CD4-positive, alpha-beta memory T cell (primary cell): ENCODE results near the gene LMTK2. TPM values are rescaled to one million over a fixed set of nuclear protein-coding genes. Genes with fewer than 3 reads are reported as not detected.
A peak's percentile ranks its signal among the peaks of the same experiment; 100 is the strongest.

Source experiments
- CTCF ChIA-PET: fragments of 350-600 bp; sonication (Branson Sonifier 250); formaldehyde crosslinking; loops from one replicate; lab custom pipeline; 2021; ENCODE audit warnings: inconsistent platforms; ENCODE audit not compliant: partially characterized antibody; lab: Charles Lee
- POLR2A ChIA-PET: fragments of 350-600 bp; sonication (Branson Sonifier 250); formaldehyde crosslinking; loops from one replicate; lab custom pipeline; 2021; ENCODE audit not compliant: partially characterized antibody; lab: Charles Lee
- DNase-seq, 5 donors: peaks; one replicate each; pipeline versions ENCODE4 v3.0.0 to v3.0.0-alpha.2; 2020 to 2022; ENCODE audit warnings: mixed read lengths in 1 of 5
- H3K27ac ChIP-seq: one replicate; pipeline ENCODE4 v1.7.0; 2013; ENCODE audit warnings: low read depth, low read length
- H3K27me3 ChIP-seq: 2 replicates; pipeline ENCODE4 v1.7.0; 2013; ENCODE audit warnings: mild to moderate bottlenecking, low read length, moderate library complexity; ENCODE audit not compliant: insufficient read depth
- H3K36me3 ChIP-seq: 2 replicates; pipeline ENCODE4 v1.7.0; 2013; ENCODE audit warnings: mild to moderate bottlenecking, low read length, moderate library complexity; ENCODE audit not compliant: insufficient read depth
- H3K4me1 ChIP-seq: 2 replicates; pipeline ENCODE4 v1.7.0; 2013; ENCODE audit warnings: mild to moderate bottlenecking, low read length, moderate library complexity; ENCODE audit not compliant: insufficient read depth
- H3K4me3 ChIP-seq, 2 donors: one replicate each; pipeline ENCODE4 v1.7.0; 2013; ENCODE audit warnings: low read length in 2 of 2, mild to moderate bottlenecking in 1 of 2
- H3K9me3 ChIP-seq, 2 donors: one replicate each; pipeline ENCODE4 v1.7.0; 2013; ENCODE audit warnings: low read length in 2 of 2, control low read depth in 1 of 2; ENCODE audit not compliant: control insufficient read depth in 1 of 2
- H3K27ac Mint-ChIP-seq, 7 donors: one replicate each; pipeline ENCODE4 v1.8.0; 2020 to 2021; ENCODE audit warnings: mixed read lengths in 7 of 7, mild to moderate bottlenecking in 6 of 7, inconsistent platforms in 3 of 7, moderate library complexity in 3 of 7
- H3K27me3 Mint-ChIP-seq, 2 donors: one replicate each; pipeline ENCODE4 v1.8.0; 2020 to 2021; ENCODE audit warnings: mixed read lengths in 2 of 2
- H3K36me3 Mint-ChIP-seq, 2 donors: one replicate each; pipeline ENCODE4 v1.8.0; 2020 to 2021; ENCODE audit warnings: mixed read lengths in 2 of 2, inconsistent platforms in 1 of 2, mild to moderate bottlenecking in 1 of 2
- H3K4me1 Mint-ChIP-seq, 4 donors: one replicate each; pipeline ENCODE4 v1.8.0; 2020 to 2021; ENCODE audit warnings: mixed read lengths in 4 of 4, mild to moderate bottlenecking in 1 of 4
- H3K4me3 Mint-ChIP-seq, 8 donors: one replicate each; pipeline ENCODE4 v1.8.0; 2020 to 2021; ENCODE audit warnings: mixed read lengths in 8 of 8, mild to moderate bottlenecking in 7 of 8, moderate library complexity in 6 of 8, inconsistent platforms in 3 of 8
- H3K9me3 Mint-ChIP-seq, 8 donors: one replicate each; pipeline ENCODE4 v1.8.0; 2020 to 2021; ENCODE audit warnings: mixed read lengths in 8 of 8, mild to moderate bottlenecking in 5 of 8, inconsistent platforms in 3 of 8, moderate library complexity in 1 of 8
- intact Hi-C: fragments of 100-400 bp; cut with micrococcal nuclease; formaldehyde crosslinking; loops from one replicate; pipeline ENCODE4 v1.15.1; 2023
- polyA plus RNA-seq, 2 donors: library from polyadenylated mRNA; unstranded; fragments of 300-500 nt; fragmentation: Illumina TruSeq; gene quantifications; one replicate each; pipeline ENCODE4 v1.2.3, GENCODE V29; 2021
- total RNA-seq, 2 experiments: library from RNA; stranded (reverse); gene quantifications; one replicate each; pipeline ENCODE4 v1.2.3, GENCODE V29; 2021

LMTK2 gene
- total and polyA plus RNA-seq, 4 experiments from 2014 or later = 0.76 to 26.6 (median 13.7) TPM

DNA sequence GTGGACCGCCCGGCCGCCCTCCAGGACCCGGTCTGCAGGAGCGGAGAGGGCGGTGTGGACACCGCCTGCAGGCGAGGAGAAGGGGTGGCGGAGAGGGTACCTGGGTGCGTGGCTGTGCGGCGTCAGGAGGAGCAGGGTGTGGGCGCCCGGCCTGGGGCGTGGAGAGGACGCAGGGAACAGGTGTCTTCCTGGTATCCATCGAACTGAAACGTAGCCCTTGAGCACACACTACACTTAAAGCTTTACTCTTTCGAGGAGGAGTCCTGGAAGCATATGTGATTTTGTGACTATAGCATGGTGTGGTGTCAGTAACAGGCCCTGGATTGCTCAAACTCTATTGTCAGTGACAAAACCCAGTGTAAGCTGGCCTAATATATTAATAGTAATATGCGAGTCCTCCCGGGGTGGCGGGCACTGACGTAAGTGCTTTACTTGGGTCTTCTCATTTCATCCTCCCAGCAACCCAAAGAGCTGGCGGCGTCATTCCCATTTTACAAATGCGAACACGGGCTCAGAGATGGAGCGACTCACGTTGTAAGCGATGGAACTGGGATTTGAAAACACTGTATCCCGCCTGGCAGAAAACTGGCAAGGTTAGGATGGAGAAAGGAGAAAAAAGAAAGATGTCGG, 145.9 kb downstream of the LMTK2 start:
- H3K36me3 Mint-ChIP-seq = peaks cover 19 to 35% of the 10 kb centered on the region in 2 donors
- Histone ChIP-seq H3K36me3 (peaks cover 11% of the 10 kb centered on the region), H3K27ac (peak overlapping the region; percentile 82), H3K9me3 (no peaks in the 10 kb centered on the region), H3K27me3 (no peaks in the 10 kb centered on the region), H3K4me3 (peak overlapping the region; percentile 70 to 83), H3K4me1 (peaks cover 66% of the 10 kb centered on the region)
- H3K4me1 Mint-ChIP-seq = peaks cover 26 to 75% (median 53%) of the 10 kb centered on the region in 4 donors
- no peaks in the 10 kb centered on the region for H3K9me3 Mint-ChIP-seq
- peak overlapping the region; percentile 92 to 97 (median 94) for H3K4me3 Mint-ChIP-seq
- ChIA-PET CTCF (interaction anchor here (1.1 kb wide), 1 partner anchor 30 kb away, joined by 3 read pairs; no protein-coding TSS in a partner anchor), POLR2A (interaction anchor here (0.5 to 5.2 kb wide), 7 partner anchors 17 to 1089 kb away, joined by 3 to 71 read pairs (median 16); partner anchors contain the start of gene BRI3)
- no peaks in the 10 kb centered on the region for H3K27me3 Mint-ChIP-seq
- peak overlapping the region; percentile 94 to 100 (median 99) for H3K27ac Mint-ChIP-seq
- DNase-seq = no peak
- intact Hi-C loops = loop anchor here (1.0 to 5.0 kb wide), 3 partner anchors 29 to 150 kb away; partner anchors contain the start of genes BAIAP2L1 and BRI3

- no peak overlapping the region for H3K4me3 ChIP-seq
- POLR2A ChIA-PET = interaction anchor here (0.7 kb wide), 1 partner anchor 26 kb away, joined by 3 read pairs; no protein-coding TSS in a partner anchor
- CTCF ChIA-PET = interaction anchor here (0.7 kb wide), 1 partner anchor 86 kb away, joined by 3 read pairs; no protein-coding TSS in a partner anchor
- no peak overlapping the region for H3K4me3 Mint-ChIP-seq
- intact Hi-C loops = loop anchor here (5.0 kb wide), 2 partner anchors 52 to 148 kb away; partner anchors contain the start of gene BAIAP2L1
- H3K27ac Mint-ChIP-seq = peak overlapping the region in 6 of 7 donors; percentile 32 to 85 (median 60)
- no peak overlapping the region for H3K27ac ChIP-seq
- H3K4me1 Mint-ChIP-seq = peaks cover 21 to 59% (median 41%) of the 10 kb centered on the region in 4 donors
- DNase-seq = no peak
- peaks cover 15 to 43% of the 10 kb centered on the region in 2 donors for H3K36me3 Mint-ChIP-seq
- H3K36me3 ChIP-seq = peaks cover 12% of the 10 kb centered on the region
- H3K9me3 Mint-ChIP-seq = no peaks in the 10 kb centered on the region
- H3K9me3 ChIP-seq = no peaks in the 10 kb centered on the region
- H3K27me3 Mint-ChIP-seq = no peaks in the 10 kb centered on the region
- H3K27me3 ChIP-seq = no peaks in the 10 kb centered on the region
- H3K4me1 ChIP-seq = peaks cover 47% of the 10 kb centered on the region
Observed at GRCh38 chr7:98254516-98254915, 147.9 kb downstream of the LMTK2 start.

DNA sequence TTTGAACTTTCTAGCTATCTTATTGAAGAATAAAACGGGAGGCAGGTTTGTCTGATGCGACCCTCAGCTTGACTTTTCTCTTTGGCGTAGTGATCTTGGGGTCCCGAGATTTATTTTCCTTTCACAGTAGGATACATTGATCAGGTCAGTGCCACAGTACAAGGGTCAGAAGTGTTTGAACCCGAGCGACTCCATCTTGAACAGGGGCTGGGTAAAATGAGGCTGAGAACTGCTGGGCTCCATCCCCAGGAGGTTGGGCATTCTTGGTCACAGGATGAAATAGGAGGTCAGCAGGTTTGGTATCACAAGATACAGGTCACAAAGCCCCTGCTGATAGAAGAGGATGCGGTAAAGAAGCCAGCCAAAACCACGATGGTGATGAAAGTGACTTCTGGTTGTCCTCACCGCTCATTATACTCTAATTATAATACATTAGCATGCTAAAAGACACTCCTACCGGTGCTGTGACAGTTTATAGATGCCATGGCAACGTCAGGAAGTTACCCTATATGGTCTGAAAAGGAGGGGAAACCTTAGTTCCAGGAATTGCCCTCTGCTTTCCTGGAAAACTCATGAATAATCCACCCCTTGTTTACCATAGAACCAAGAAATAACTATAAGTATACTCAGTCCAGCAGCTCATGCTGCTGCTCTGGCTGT, 148.4 kb downstream of the LMTK2 start:
- Histone ChIP-seq H3K4me1 (peaks cover 41% of the 10 kb centered on the region), H3K4me3 (no peak overlapping the region), H3K36me3 (peaks cover 12% of the 10 kb centered on the region), H3K9me3 (no peaks in the 10 kb centered on the region), H3K27ac (peak overlapping the region; percentile 31), H3K27me3 (no peaks in the 10 kb centered on the region)
- Mint-ChIP-seq H3K27ac (peak overlapping the region; percentile 32 to 89 (median 70)), H3K27me3 (no peaks in the 10 kb centered on the region), H3K9me3 (no peaks in the 10 kb centered on the region), H3K4me3 (peak overlapping the region in 6 of 8 donors; percentile 31 to 61 (median 49)), H3K4me1 (peaks cover 18 to 54% (median 36%) of the 10 kb centered on the region in 4 donors), H3K36me3 (peaks cover 15 to 43% of the 10 kb centered on the region in 2 donors)
- peak in 3 of 5 donors; percentile 10 to 44 (median 40) for DNase-seq
- ChIA-PET POLR2A (interaction anchor here (0.7 kb wide), 1 partner anchor 25 kb away, joined by 3 read pairs; no protein-coding TSS in a partner anchor), CTCF (no interaction called here)
- intact Hi-C loops = loop anchor here (5.0 kb wide), 2 partner anchors 53 to 147 kb away; partner anchors contain the start of gene BAIAP2L1

GRCh38 chr7:98256431-98256830, 149.8 kb downstream of the LMTK2 start:
- intact Hi-C loops = no loop called here
- H3K9me3 ChIP-seq = no peaks in the 10 kb centered on the region
- H3K27me3 Mint-ChIP-seq = no peaks in the 10 kb centered on the region
- CTCF ChIA-PET = no interaction called here
- no peaks in the 10 kb centered on the region for H3K9me3 Mint-ChIP-seq
- peak overlapping the region in 2 of 7 donors; percentile 41 to 66 for H3K27ac Mint-ChIP-seq
- POLR2A ChIA-PET = no interaction called here
- H3K4me3 Mint-ChIP-seq = no peak overlapping the region
- H3K27ac ChIP-seq = no peak overlapping the region
- H3K4me1 ChIP-seq = peaks cover 27% of the 10 kb centered on the region
- DNase-seq = no peak
- peaks cover 13 to 40% (median 26%) of the 10 kb centered on the region in 4 donors for H3K4me1 Mint-ChIP-seq
- no peaks in the 10 kb centered on the region for H3K27me3 ChIP-seq
- no peak overlapping the region for H3K4me3 ChIP-seq
- peaks cover 17% of the 10 kb centered on the region for H3K36me3 ChIP-seq
- H3K36me3 Mint-ChIP-seq = peaks cover 17 to 43% of the 10 kb centered on the region in 2 donors

DNA sequence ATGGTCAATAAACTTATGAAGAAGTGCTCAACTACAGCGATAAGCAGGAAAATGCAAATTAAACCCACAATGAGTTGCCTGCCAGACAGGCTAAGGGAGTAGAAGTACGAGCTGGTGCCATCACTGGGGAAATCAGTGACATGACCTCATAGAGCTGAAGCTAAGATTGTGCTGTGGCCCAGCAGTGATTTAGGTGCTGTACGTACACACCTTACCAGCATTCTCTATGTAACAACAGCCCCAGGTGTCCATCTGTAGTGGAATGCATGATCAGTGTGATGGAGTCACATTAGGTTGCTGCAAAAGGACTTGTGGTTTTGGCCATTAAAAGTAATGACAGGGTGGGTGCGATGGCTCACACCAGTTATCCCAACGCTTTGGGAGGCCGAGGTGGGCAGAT, 151.0 kb downstream of the LMTK2 start:
- Histone ChIP-seq H3K9me3 (no peaks in the 10 kb centered on the region), H3K4me3 (no peak overlapping the region), H3K4me1 (peaks cover 21% of the 10 kb centered on the region), H3K27me3 (no peaks in the 10 kb centered on the region), H3K27ac (no peak overlapping the region), H3K36me3 (peaks cover 17% of the 10 kb centered on the region)
- H3K9me3 Mint-ChIP-seq = no peaks in the 10 kb centered on the region
- no peak overlapping the region for H3K27ac Mint-ChIP-seq
- no peak for DNase-seq
- H3K4me3 Mint-ChIP-seq = no peak overlapping the region
- POLR2A ChIA-PET = no interaction called here
- H3K27me3 Mint-ChIP-seq = no peaks in the 10 kb centered on the region
- H3K4me1 Mint-ChIP-seq = peaks cover 13 to 29% (median 21%) of the 10 kb centered on the region in 4 donors
- CTCF ChIA-PET = no interaction called here
- H3K36me3 Mint-ChIP-seq = peaks cover 24 to 41% of the 10 kb centered on the region in 2 donors
- intact Hi-C loops = no loop called here

Other genes starting within 250 kb of the LMTK2 start
- gene ASNS, start 234.5 kb upstream of the LMTK2 start, total RNA-seq = 10 to 100 TPM; 36.6 to 37.9 TPM
- gene ASNS, start 234.5 kb upstream of the LMTK2 start, polyA plus RNA-seq = 10 to 100 TPM; 23.0 to 32.3 TPM
- gene OCM2, start 116.7 kb upstream of the LMTK2 start, total RNA-seq = not detected
- gene OCM2, start 116.7 kb upstream of the LMTK2 start, polyA plus RNA-seq = not detected
- not detected for gene BHLHA15, start 104.6 kb downstream of the LMTK2 start, total RNA-seq
- gene BHLHA15, start 104.6 kb downstream of the LMTK2 start, polyA plus RNA-seq = not detected
- gene TECPR1, start 145.4 kb downstream of the LMTK2 start, total RNA-seq = 100 to 1,000 TPM; 140 to 147 TPM
- gene TECPR1, start 145.4 kb downstream of the LMTK2 start, polyA plus RNA-seq = 10 to 100 TPM; 17.3 to 31.7 TPM
- 10 to 100 TPM; 73.8 to 80.4 TPM for gene BRI3, start 174.8 kb downstream of the LMTK2 start, total RNA-seq
- 10 to 100 TPM; 14.6 to 19.0 TPM for gene BRI3, start 174.8 kb downstream of the LMTK2 start, polyA plus RNA-seq